Panc1 (cell line): ENCODE data around the gene CA9. TPM values are rescaled to one million over a fixed set of nuclear protein-coding genes. Genes with fewer than 3 reads are reported as not detected.

ENCODE experiments used
- ATAC-seq: fragments of 200-7000 bp; cut with Tn5 transposase; 2 replicates; pipeline ENCODE4 v1.9.1; 2020; ENCODE audit warnings: mild to moderate bottlenecking, moderate library complexity
- BruUV-seq: library from RNA; stranded (reverse); fragments of 400-500 nt; replicated peaks from 2 replicates; lab custom pipeline; 2021; lab: Mats Ljungman, UMichigan
- CTCF ChIA-PET: fragments of 300-600 bp; sonication (Branson Sonifier 250); formaldehyde crosslinking; loops from one replicate; lab custom pipeline; 2022; ENCODE audit warnings: antibody characterized with exemption; lab: Charles Lee
- POLR2A ChIA-PET: fragments of 300-600 bp; sonication (Branson Sonifier 250); formaldehyde crosslinking; loops from one replicate; lab custom pipeline; 2022; ENCODE audit warnings: antibody characterized with exemption; lab: Charles Lee
- DNase-seq: peaks from one replicate; pipeline ENCODE4 v3.0.0-alpha.2; 2010; ENCODE audit warnings: low read depth, low spot score
- H3K27ac ChIP-seq: 2 replicates; pipeline ENCODE4 v1.5.1; 2011; ENCODE audit warnings: mild to moderate bottlenecking, low read length, inconsistent platforms
- H3K27me3 ChIP-seq: fragments of 200-500 bp; sonication (Bioruptor generic); 2 replicates; pipeline ENCODE4 v1.6.0; 2014; ENCODE audit warnings: low read length, inconsistent platforms; ENCODE audit not compliant: control insufficient read depth, insufficient read depth
- H3K36me3 ChIP-seq: fragments of 200-500 bp; sonication (Bioruptor generic); 2 replicates; pipeline ENCODE4 v1.5.1; 2014; ENCODE audit warnings: inconsistent platforms, mild to moderate bottlenecking, low read length, moderate library complexity; ENCODE audit not compliant: control insufficient read depth, insufficient read depth
- H3K4me1 ChIP-seq: 2 replicates; pipeline ENCODE4 v1.5.1; 2011; ENCODE audit warnings: inconsistent platforms, mild to moderate bottlenecking, low read length, moderate library complexity; ENCODE audit not compliant: control insufficient read depth, insufficient read depth
- H3K4me3 ChIP-seq, 2 experiments: 2 replicates each; pipeline ENCODE4 v1.5.1; 2011 to 2012; ENCODE audit warnings: low read depth in 2 of 2, low read length in 2 of 2, mild to moderate bottlenecking in 2 of 2, inconsistent platforms in 1 of 2, moderate library complexity in 1 of 2
- H3K9me3 ChIP-seq: fragments of 200-500 bp; sonication (Bioruptor generic); 2 replicates; pipeline ENCODE4 v1.5.1; 2014; ENCODE audit warnings: low read depth, mild to moderate bottlenecking, inconsistent platforms, low read length, moderate library complexity; ENCODE audit not compliant: control insufficient read depth, insufficient read depth
- CTCF ChIP-seq: fragments of 450-650 bp; IDR thresholded peaks from 2 replicates; pipeline ENCODE4 v1.5.1; 2017; ENCODE audit warnings: mild to moderate bottlenecking
- POLR2AphosphoS5 ChIP-seq: IDR thresholded peaks from 2 replicates; pipeline ENCODE4 v1.6.1; 2012; ENCODE audit warnings: mild to moderate bottlenecking, low read depth, low read length, moderate library complexity
- REST ChIP-seq, 2 experiments: IDR thresholded peaks; 2 replicates each; pipeline ENCODE4 v1.6.1; 2011 to 2012; ENCODE audit warnings: low read depth in 2 of 2, control low read depth in 1 of 2, low read length in 1 of 2, mild to moderate bottlenecking in 1 of 2, moderate library complexity in 1 of 2; ENCODE audit not compliant: insufficient read depth in 1 of 2
- SIN3A ChIP-seq: IDR thresholded peaks from 2 replicates; pipeline ENCODE4 v1.6.1; 2012; ENCODE audit warnings: low read depth, mild to moderate bottlenecking, low read length, moderate library complexity, borderline replicate concordance; ENCODE audit not compliant: insufficient read depth
- TCF7L2 ChIP-seq: IDR thresholded peaks from 2 replicates; pipeline ENCODE4 v1.6.1; 2011; ENCODE audit warnings: mild to moderate bottlenecking, low read depth, low read length, inconsistent platforms
- in situ Hi-C: cut with HindIII; loops from 2 replicates; pipeline ENCODE4 v1.10.0; 2016; ENCODE audit warnings: low sequenced_read_pairs, low pct_unique_long_range_greater_than_20kb
- intact Hi-C: fragments of 100-400 bp; cut with micrococcal nuclease; formaldehyde crosslinking; loops from one replicate; pipeline ENCODE4 v1.10.0; 2022; ENCODE audit not compliant: unreplicated experiment
- total RNA-seq: library from RNA; stranded (reverse); gene quantifications from one replicate; pipeline ENCODE4 v1.2.1, GENCODE V29; 2021; ENCODE audit not compliant: unreplicated experiment

CA9 gene
- total RNA-seq, 1 experiment from 2014 or later: 0.31 TPM

GRCh38 chr9:35708146-35708545, 34.4 kb downstream of the CA9 start:
- TF ChIP-seq TCF7L2: no peak
- no peak for TF ChIP-seq CTCF
- no peak for TF ChIP-seq POLR2AphosphoS5
- TF ChIP-seq SIN3A: no peak
- TF ChIP-seq REST (IDR thresholded peaks at IDR 0.05; ENCODE audit: insufficient read depth in 1 of 2, low read depth in 2 of 2, low read length in 1 of 2): no peak
- ChIA-PET POLR2A (no interaction called here), CTCF (no interaction called here)
- H3K9me3 ChIP-seq: no peaks in the 10 kb centered on the region
- no TSS peak for BruUV-seq
- ATAC-seq: no peak
- in situ Hi-C loops: no loop called here
- no peak overlapping the region for H3K4me3 ChIP-seq
- no peak overlapping the region for H3K27ac ChIP-seq
- DNase-seq: no peak
- intact Hi-C loops: loop anchor here (5.0 kb wide), 1 partner anchor 51 kb away; the partner anchor contains the start of genes CCDC107 and RMRP
- H3K4me1 ChIP-seq: no peaks in the 10 kb centered on the region
- H3K36me3 ChIP-seq: peaks cover 37% of the 10 kb centered on the region
- H3K27me3 ChIP-seq: no peaks in the 10 kb centered on the region

GRCh38 chr9:35710818-35711500, 37.2 kb downstream of the CA9 start:
- H3K36me3 ChIP-seq: peaks cover 36% of the 10 kb centered on the region
- CTCF ChIA-PET: interaction anchor here (2.4 kb wide), 1 partner anchor 15 kb away, joined by 6 read pairs; no protein-coding TSS in a partner anchor

More at GRCh38 chr9:35710818-35711500, 37.2 kb downstream of the CA9 start:
- intact Hi-C loops: no loop called here
- POLR2A ChIA-PET: no interaction called here
- BruUV-seq: no TSS peak
- Histone ChIP-seq H3K4me1 (no peaks in the 10 kb centered on the region), H3K27ac (no peak overlapping the region), H3K9me3 (no peaks in the 10 kb centered on the region), H3K4me3 (no peak overlapping the region), H3K27me3 (no peaks in the 10 kb centered on the region)
- DNase-seq: no peak
- in situ Hi-C loops: no loop called here
- no peak for ATAC-seq
- TF ChIP-seq POLR2AphosphoS5: no peak
- no peak for TF ChIP-seq REST (IDR thresholded peaks at IDR 0.05; ENCODE audit: insufficient read depth in 1 of 2, low read depth in 2 of 2, low read length in 1 of 2)
- TF ChIP-seq TCF7L2: no peak
- no peak for TF ChIP-seq CTCF
- TF ChIP-seq SIN3A: no peak
